NCI-H524 (cell line): ENCODE results near the gene SPRN.
"Not testable (repeated sequence)": the region's sequence is repeated elsewhere in the genome, so short reads cannot be mapped to it uniquely, and the experiment has no call there.

Experiments
- DNase-seq, 2 experiments: peaks; one replicate each; lab custom pipeline; 2025; lab: John Stamatoyannopoulos, UW

SPRN gene, protein sequence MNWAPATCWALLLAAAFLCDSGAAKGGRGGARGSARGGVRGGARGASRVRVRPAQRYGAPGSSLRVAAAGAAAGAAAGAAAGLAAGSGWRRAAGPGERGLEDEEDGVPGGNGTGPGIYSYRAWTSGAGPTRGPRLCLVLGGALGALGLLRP

GRCh38 chr10:133424601-133425000, at the start of gene SPRN:
TSS of gene SPRN (minus strand) at chr10:133424625. CDS start at chr10:133423681, 944 bp downstream.
- DNase-seq = not testable (repeated sequence)

DNA sequence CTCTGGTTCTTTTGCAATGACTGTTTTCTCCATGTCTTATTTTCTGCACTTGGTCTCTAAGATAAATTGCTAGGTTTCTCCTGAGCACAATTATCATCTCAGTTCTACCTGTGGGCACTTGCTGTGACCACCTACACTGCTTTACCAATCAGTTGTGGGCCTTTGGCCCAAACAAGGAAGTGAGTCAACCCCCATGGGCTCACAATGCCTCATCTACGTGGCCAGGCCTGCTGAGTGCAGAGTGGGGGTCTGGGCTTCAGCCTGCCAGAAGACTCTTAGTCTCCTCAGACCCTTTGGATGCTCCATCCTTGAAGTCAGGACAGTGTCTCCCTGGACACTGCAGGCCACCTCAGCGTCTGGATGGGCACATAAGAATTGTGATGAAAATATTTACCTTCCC, 49.6 kb upstream of the SPRN start:
- no peak for DNase-seq

GRCh38 chr10:133473270-133473669, 48.8 kb upstream of the SPRN start:
- no peak for DNase-seq

DNA sequence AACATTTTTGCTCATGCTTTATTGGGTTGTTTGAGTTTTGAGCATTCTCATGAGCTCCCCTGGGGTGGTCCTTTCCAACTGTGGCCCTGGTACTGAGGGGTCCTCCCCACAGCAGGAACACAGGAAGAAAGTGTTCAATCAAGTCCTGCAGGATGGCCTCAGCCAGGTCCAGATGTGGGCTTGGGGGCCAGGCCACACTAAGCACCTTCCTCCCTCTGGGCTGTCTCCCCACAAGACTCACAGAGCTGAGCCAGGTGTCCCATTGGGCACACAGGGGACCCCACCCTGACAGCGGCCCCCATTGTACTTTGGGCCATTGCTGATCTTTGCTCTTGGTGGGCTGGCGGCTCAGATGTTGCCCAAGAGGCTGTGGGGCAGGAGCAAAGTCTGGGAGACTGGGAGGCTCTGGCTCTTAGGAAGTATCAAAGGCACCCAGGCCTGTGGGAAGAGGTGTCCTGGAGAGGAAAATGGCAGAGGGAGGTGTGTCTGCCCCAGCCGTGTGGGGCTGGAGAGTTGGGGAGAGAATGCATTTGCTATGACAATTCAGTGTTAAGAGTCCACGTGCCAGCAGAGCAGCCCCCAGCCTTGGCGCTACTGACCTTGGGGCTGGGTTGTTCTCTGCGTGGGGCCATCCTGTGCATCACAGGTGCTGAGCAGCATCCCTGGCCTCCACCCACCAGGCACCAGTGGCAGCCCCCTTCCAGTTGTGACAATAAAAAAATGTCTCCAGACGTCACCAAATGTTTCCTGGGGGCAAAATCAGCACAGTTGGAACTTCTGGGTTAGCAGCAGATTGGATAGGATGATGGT, 47.1 kb upstream of the SPRN start:
- no peak for DNase-seq

DNA sequence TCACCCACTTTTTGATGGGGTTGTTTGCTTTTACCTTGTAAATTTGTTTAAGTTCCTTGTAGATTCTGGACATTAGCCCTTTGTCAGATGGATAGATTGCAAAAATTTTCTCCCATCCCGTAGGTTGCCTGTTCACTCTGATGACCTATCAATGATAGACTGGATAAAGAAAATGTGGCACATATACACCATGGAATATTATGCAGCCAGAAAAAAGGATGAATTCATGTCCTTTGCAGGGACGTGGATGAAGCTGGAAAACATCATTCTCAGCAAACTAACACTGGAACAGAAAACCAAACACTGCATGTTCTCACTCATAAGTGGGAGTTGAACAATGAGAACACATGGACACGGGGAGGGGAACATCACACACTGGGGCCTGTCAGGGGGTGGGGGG, 44.8 kb upstream of the SPRN start:
- DNase-seq = not testable (repeated sequence)

DNA sequence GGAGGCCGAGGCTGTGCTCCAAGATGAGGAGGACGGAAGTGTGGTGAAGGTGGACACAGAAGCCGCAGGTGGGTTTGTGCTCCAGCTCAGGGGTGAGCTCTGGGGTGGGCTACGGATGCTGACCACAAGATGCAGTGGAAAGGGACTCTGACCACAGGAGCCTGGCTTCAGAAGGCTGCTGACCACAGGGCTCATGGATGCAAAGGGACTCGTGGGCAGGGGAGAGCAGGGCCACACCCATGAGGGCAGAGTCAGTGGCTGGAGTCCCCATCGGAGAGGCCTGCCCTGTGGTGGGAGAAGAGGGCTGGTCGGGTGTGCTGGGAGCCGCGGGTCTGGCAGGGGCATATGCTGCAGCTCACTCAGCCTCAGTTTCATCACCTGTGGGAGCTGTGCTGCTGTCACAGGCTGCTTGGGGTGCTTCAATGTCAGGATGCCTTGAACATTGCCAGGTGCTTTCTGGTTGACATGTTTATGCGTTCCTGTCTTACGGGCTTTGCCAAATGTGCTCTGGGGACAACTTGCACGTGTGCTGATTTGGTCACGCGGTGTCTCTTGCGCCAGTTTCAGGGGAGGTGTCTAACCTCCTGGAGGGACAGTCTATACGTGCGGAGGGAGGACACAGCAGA, 43.0 kb upstream of the SPRN start:
- no peak for DNase-seq

GRCh38 chr10:133466683-133467275, 42.4 kb upstream of the SPRN start:
- no peak for DNase-seq

GRCh38 chr10:133465950-133466474, 41.6 kb upstream of the SPRN start:
- DNase-seq = no peak

GRCh38 chr10:133465191-133465949, 40.9 kb upstream of the SPRN start:
- DNase-seq = no peak

GRCh38 chr10:133464582-133465031, 40.2 kb upstream of the SPRN start:
- no peak for DNase-seq

- no peak for DNase-seq
These were observed 38.3 kb upstream of the SPRN start for GRCh38 chr10:133462512-133463305.

GRCh38 chr10:133461841-133462240, 37.4 kb upstream of the SPRN start:
- no peak for DNase-seq

DNA sequence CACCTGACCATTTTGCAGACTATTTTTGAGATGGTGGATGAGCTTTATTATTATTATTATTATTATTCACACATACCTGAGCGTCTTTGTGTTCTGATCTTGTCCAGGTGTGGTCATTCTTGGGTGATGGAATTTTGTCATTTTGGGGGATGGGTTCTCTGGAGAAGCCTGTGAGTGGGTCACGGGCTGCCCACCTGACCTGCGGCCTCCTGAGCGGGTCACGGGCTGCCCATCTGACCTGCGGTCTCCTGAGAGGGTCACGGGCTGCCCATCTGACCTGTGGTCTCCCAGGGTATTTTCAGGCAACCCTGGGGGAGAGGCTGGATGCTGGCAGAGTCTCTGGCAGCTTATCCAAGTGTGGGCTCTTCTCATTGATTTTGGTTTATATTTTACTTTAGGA, 36.6 kb upstream of the SPRN start:
- no peak for DNase-seq

GRCh38 chr10:133460208-133460769, 35.9 kb upstream of the SPRN start:
- DNase-seq = no peak

GRCh38 chr10:133459454-133460207, 35.2 kb upstream of the SPRN start:
- no peak for DNase-seq

DNA sequence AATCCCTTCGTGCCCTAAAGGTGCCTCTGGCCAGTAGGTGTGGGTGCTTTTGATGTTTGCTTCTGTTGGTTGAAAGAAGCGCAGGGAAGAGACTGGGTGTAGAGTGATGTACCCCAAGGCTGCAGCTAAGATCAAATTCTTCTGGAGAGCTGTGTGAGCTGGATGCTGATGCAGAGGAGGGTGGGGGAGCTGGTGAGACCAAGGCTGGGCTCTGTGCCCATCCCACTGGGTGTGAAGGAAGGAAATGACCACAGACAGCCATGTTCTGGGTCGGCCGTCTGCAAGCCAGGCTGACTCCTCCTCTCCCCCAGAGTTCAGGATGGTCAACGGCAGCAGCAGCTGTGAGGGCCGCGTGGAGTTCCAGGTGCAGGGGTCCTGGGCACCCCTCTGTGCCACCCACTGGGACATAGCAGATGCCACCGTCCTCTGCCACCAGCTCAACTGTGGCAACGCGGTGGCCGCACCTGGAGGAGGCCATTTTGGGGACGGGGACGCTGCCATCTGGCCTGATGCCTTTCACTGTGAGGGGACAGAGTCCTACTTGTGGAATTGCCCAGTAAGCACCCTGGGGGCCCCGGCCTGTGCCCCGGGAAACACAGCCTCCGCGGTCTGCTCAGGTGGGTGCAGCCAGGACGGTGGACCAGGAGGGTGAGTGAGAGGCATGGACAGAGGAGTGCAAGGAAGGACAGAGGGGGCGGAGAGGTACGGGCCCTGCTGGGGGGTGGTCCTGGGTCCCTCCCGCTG, 34.5 kb upstream of the SPRN start:
- no peak for DNase-seq

DNA sequence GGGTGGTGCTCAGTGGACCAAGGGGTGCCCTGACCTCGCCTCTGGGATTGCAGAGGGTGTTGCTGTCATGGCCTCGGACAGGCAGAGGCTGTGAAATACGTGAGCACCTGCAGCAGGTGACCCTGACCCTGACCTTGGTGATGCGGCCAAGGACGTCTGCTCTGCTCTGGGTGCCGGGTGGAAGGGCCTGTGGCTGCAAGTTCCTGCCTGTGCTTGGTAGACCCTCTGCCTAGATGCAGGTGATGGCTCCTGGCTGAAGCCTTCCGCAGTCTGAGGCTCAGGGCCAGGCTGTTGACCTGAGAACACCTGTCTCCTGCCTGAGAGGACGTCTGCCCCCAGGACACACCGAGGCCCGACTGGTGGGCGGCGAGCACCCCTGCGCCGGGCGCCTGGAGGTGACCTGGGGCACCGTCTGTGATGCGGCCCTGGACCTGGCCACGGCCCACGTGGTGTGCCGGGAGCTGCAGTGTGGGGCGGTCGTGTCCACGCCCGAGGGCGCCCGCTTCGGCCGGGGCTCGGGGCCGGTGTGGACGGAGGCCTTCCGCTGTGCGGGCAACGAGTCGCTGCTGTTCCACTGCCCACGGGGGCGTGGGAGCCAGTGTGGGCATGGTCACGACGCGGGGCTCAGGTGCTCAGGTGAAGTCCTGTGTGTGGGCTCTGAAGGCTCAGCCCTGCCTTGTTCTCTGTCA, 33.7 kb upstream of the SPRN start:
- no peak for DNase-seq

GRCh38 chr10:133457100-133457841, 32.8 kb upstream of the SPRN start:
- no peak for DNase-seq
